ENCODE results near the gene RBM33.
"Not testable (repeated sequence)": the region's sequence is repeated elsewhere in the genome, so short reads cannot be mapped to it uniquely, and the experiment has no call there.

RBM33 gene

GRCh38 chr7:155644178-155644970 lies at the start of gene RBM33:
Gene RBM33, plus strand, starts transcription at chr7:155644661. Its CDS starts 216 bp downstream, at chr7:155644877.
- DNase-seq: peak; percentile 89

- DNase-seq: no peak
Measured at GRCh38 chr7:155594961-155595366, 49.5 kb upstream of the RBM33 start.

- no peak for DNase-seq
Measured at GRCh38 chr7:155597753-155598140, 46.7 kb upstream of the RBM33 start.

GRCh38 chr7:155598810-155599210 lies 45.7 kb upstream of the RBM33 start:
- DNase-seq: peak; percentile 83

- no peak for DNase-seq
Measured at GRCh38 chr7:155602156-155602555, 42.3 kb upstream of the RBM33 start.

GRCh38 chr7:155602750-155603149 lies 41.7 kb upstream of the RBM33 start:
- DNase-seq: no peak

GRCh38 chr7:155603205-155603857 lies 41.1 kb upstream of the RBM33 start:
- DNase-seq: no peak

GRCh38 chr7:155603858-155604503 lies 40.5 kb upstream of the RBM33 start:
- no peak for DNase-seq

- no peak for DNase-seq
Measured at GRCh38 chr7:155604504-155604997, 39.9 kb upstream of the RBM33 start.

GRCh38 chr7:155609185-155609584 lies 35.3 kb upstream of the RBM33 start:
- DNase-seq: no peak

- DNase-seq: no peak
Measured at GRCh38 chr7:155610633-155611193, 33.7 kb upstream of the RBM33 start.

- no peak for DNase-seq
Measured at GRCh38 chr7:155611808-155612447, 32.5 kb upstream of the RBM33 start.

GRCh38 chr7:155612658-155613057 lies 31.8 kb upstream of the RBM33 start:
- no peak for DNase-seq

- not testable (repeated sequence) for DNase-seq
Measured at GRCh38 chr7:155615085-155615484, 29.4 kb upstream of the RBM33 start.

- DNase-seq: no peak
Measured at GRCh38 chr7:155618708-155619633, 25.5 kb upstream of the RBM33 start.

GRCh38 chr7:155619634-155620271 lies 24.7 kb upstream of the RBM33 start:
- no peak for DNase-seq

GRCh38 chr7:155620497-155620896 lies 24.0 kb upstream of the RBM33 start:
- no peak for DNase-seq

- no peak for DNase-seq
Measured at GRCh38 chr7:155621418-155621980, 23.0 kb upstream of the RBM33 start.

GRCh38 chr7:155624412-155624811 lies 20.0 kb upstream of the RBM33 start:
- no peak for DNase-seq

GRCh38 chr7:155625557-155625956 lies 18.9 kb upstream of the RBM33 start:
- no peak for DNase-seq

- no peak for DNase-seq
Measured at GRCh38 chr7:155629171-155629570, 15.3 kb upstream of the RBM33 start.
